DND-41 (cell line): ENCODE data around the gene YPEL3.

ENCODE experiments used
- ATAC-seq: fragments of 200-7000 bp; cut with Tn5 transposase; 3 replicates; pipeline ENCODE4 v1.9.1; 2021; ENCODE audit warnings: low read depth; ENCODE audit not compliant: insufficient read depth
- DNase-seq: peaks from one replicate; pipeline ENCODE4 v3.0.0-alpha.2; 2020
- H2AFZ ChIP-seq: 2 replicates; pipeline ENCODE4 v1.6.0; 2012; ENCODE audit warnings: low read depth, low read length
- H3K27ac ChIP-seq: 2 replicates; pipeline ENCODE4 v1.5.1; 2012; ENCODE audit warnings: low read length, inconsistent platforms
- H3K27me3 ChIP-seq: fragments of 200-600 bp; sonication (generic); 2 replicates; pipeline ENCODE4 v1.6.0; 2012; ENCODE audit warnings: low read length, mild to moderate bottlenecking, inconsistent platforms; ENCODE audit not compliant: insufficient read depth, poor library complexity
- H3K36me3 ChIP-seq: 2 replicates; pipeline ENCODE4 v1.5.1; 2012; ENCODE audit warnings: low read length, inconsistent platforms; ENCODE audit not compliant: insufficient read depth
- H3K4me1 ChIP-seq: 2 replicates; pipeline ENCODE4 v1.5.1; 2012; ENCODE audit warnings: mild to moderate bottlenecking, low read length; ENCODE audit not compliant: insufficient read depth
- H3K4me2 ChIP-seq: 2 replicates; pipeline ENCODE4 v1.6.0; 2012; ENCODE audit warnings: mild to moderate bottlenecking, moderate library complexity, low read length, inconsistent platforms; ENCODE audit not compliant: insufficient read depth
- H3K4me3 ChIP-seq, 2 experiments: fragments of 200-600 bp in 1 of 2; shearing (Covaris generic) in 1 of 2; 2 replicates each; pipeline ENCODE4 v1.5.1; 2012 to 2016; ENCODE audit warnings: inconsistent platforms in 2 of 2, low read length in 2 of 2, mild to moderate bottlenecking in 2 of 2, low read depth in 1 of 2, moderate library complexity in 1 of 2
- H3K79me2 ChIP-seq: 2 replicates; pipeline ENCODE4 v1.6.0; 2012; ENCODE audit warnings: low read length, inconsistent platforms; ENCODE audit not compliant: insufficient read depth
- H3K9ac ChIP-seq: 2 replicates; pipeline ENCODE4 v1.6.0; 2012; ENCODE audit warnings: low read depth, mild to moderate bottlenecking, inconsistent platforms, low read length, moderate library complexity
- H3K9me3 ChIP-seq: 2 replicates; pipeline ENCODE4 v1.5.1; 2012; ENCODE audit warnings: low read length, moderate library complexity, mild to moderate bottlenecking, inconsistent platforms; ENCODE audit not compliant: insufficient read depth, severe bottlenecking
- H4K20me1 ChIP-seq: 2 replicates; pipeline ENCODE4 v1.6.0; 2012; ENCODE audit warnings: low read length; ENCODE audit not compliant: insufficient read depth
- EZH2 ChIP-seq: IDR thresholded peaks from 3 replicates; pipeline ENCODE4 v1.6.1; 2012; ENCODE audit warnings: borderline replicate concordance, low read depth, mild to moderate bottlenecking, moderate library complexity, low read length, inconsistent platforms; ENCODE audit not compliant: severe bottlenecking
- TF ChIP-seq, protein P1 (sequence below): IDR thresholded peaks from 2 replicates; pipeline ENCODE4 v1.5.1; 2012; ENCODE audit warnings: borderline replicate concordance, low read length, moderate library complexity, mild to moderate bottlenecking; ENCODE audit not compliant: poor library complexity, severe bottlenecking; ENCODE audit errors: extremely low read depth

Gene YPEL3

DNA sequence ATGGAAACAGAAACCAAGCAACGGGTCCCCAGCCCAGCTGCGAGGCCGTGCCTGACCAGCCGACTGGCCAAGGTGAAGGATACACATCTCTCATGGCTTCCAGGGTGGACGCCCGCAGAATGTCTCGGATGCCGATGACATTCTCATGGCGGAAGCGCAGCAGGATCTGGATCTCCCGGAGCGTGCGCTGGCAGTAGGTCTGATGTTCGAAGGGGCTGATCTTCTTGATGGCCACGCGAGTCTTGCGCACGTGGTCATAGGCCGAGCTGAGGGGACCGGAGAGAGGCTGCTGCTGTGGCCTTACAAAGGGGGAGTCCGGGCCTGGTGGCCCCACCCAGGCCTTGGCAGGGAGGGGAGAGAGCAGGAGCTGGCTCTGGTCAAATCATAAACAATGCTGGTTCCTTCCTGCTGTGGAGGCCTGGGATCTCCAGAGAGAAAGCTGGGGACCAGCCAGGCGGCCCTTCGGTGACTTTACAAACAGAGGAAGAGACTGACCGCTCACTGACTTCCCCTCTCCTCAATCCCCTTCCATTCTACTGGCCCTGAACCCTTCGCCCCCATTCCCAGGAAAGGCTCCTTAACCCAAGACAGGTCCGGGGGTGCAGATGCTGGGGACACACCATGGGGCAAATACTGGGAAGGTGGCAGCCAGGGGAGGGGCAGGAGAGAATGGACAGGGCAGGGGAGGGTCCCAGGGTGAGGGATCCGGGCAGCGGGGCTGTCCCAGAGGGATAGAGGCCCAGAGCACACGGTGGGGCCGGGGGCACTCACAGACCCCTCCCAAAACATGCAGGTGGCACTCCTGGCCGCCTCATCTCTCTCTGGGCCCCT, 25.9 kb upstream of the YPEL3 start:
- Histone ChIP-seq H3K27ac (peak overlapping the region; percentile 70), H3K4me3 (peak overlapping the region; percentile 75 to 80; a peak in 3 of 4 replicates), H3K4me2 (peak overlapping the region; percentile 95), H4K20me1 (no peaks in the 10 kb centered on the region), H3K36me3 (peaks cover 31% of the 10 kb centered on the region), H2AFZ (peak overlapping the region; percentile 78), H3K27me3 (no peaks in the 10 kb centered on the region), H3K9me3 (no peaks in the 10 kb centered on the region), H3K4me1 (peaks cover 19% of the 10 kb centered on the region), H3K9ac (peak overlapping the region; percentile 97), H3K79me2 (peaks cover 20% of the 10 kb centered on the region)
- DNase-seq: no peak
- TF ChIP-seq, protein P1, sequence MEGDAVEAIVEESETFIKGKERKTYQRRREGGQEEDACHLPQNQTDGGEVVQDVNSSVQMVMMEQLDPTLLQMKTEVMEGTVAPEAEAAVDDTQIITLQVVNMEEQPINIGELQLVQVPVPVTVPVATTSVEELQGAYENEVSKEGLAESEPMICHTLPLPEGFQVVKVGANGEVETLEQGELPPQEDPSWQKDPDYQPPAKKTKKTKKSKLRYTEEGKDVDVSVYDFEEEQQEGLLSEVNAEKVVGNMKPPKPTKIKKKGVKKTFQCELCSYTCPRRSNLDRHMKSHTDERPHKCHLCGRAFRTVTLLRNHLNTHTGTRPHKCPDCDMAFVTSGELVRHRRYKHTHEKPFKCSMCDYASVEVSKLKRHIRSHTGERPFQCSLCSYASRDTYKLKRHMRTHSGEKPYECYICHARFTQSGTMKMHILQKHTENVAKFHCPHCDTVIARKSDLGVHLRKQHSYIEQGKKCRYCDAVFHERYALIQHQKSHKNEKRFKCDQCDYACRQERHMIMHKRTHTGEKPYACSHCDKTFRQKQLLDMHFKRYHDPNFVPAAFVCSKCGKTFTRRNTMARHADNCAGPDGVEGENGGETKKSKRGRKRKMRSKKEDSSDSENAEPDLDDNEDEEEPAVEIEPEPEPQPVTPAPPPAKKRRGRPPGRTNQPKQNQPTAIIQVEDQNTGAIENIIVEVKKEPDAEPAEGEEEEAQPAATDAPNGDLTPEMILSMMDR: no peak
- TF ChIP-seq EZH2: no peak
- no peak for ATAC-seq

DNA sequence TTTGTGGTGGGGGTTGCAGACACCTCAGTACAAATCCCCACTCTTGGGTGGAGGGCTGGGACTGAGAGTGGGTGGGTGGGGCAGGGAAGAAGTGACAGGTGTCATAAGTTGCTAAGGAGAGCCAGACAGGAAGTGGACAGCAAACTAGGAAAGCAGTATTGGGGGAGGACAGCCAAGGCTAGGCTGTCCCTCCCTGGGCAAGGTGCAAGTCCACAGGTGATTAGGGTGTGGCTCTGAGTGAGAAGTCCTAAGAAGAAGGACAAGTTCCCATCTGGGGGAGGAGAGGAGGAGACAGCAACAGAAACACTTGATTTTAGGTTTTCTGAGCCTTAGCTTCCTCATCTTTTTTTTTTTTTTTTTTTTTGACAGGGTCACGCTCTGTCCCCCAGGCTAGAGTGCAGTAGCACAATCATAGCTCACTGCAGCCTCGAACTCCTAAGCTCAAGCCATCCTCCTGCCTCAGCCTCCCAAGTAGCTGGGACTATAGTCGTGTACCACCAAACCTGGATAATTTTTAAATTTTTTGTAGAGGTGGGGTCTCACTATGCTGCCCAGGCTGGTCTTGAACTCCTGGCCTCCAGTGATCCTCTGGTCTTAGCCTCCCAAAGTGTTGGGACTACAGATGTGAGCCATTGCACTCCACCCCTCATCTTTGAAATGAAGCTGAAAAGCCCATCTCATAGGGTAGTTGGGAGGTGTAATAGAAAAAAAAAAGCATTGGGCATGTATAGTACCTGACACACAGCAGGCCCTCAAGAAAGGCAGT, 24.5 kb upstream of the YPEL3 start:
- H3K9ac ChIP-seq: no peak overlapping the region
- peaks cover 41% of the 10 kb centered on the region for H3K36me3 ChIP-seq
- ATAC-seq (no peak), DNase-seq (no peak)
- no peak overlapping the region; the same call in 1 of the 2 replicates for H3K27ac ChIP-seq
- no peaks in the 10 kb centered on the region for H3K27me3 ChIP-seq
- peaks cover 20% of the 10 kb centered on the region for H3K79me2 ChIP-seq
- no peak overlapping the region for H3K4me2 ChIP-seq
- no peak overlapping the region for H2AFZ ChIP-seq
- no peaks in the 10 kb centered on the region for H4K20me1 ChIP-seq
- peaks cover 19% of the 10 kb centered on the region for H3K4me1 ChIP-seq
- no peaks in the 10 kb centered on the region for H3K9me3 ChIP-seq
- no peak for TF ChIP-seq EZH2
- TF ChIP-seq, protein P1: no peak
- no peak overlapping the region for H3K4me3 ChIP-seq

- no peak overlapping the region for H3K27ac ChIP-seq
- no peak overlapping the region for H3K4me2 ChIP-seq
- peaks cover 19% of the 10 kb centered on the region for H3K4me1 ChIP-seq
- no peak overlapping the region for H2AFZ ChIP-seq
- no peaks in the 10 kb centered on the region for H3K27me3 ChIP-seq
- H3K9ac ChIP-seq: no peak overlapping the region
- no peaks in the 10 kb centered on the region for H3K9me3 ChIP-seq
- DNase-seq (no peak), ATAC-seq (no peak)
- H4K20me1 ChIP-seq: no peaks in the 10 kb centered on the region
- peaks cover 47% of the 10 kb centered on the region for H3K36me3 ChIP-seq
- peaks cover 20% of the 10 kb centered on the region for H3K79me2 ChIP-seq
- no peak for TF ChIP-seq EZH2
- TF ChIP-seq, protein P1: no peak
- no peak overlapping the region for H3K4me3 ChIP-seq
These were observed 23.4 kb upstream of the YPEL3 start for GRCh38 chr16:30119428-30119827.
